DMS 273 treated with DMSO at 0.1 percent for 48 hours (cell line): ENCODE data around the gene MED27.

Experiments used
- DNase-seq: peaks from one replicate; lab custom pipeline; 2025; lab: John Stamatoyannopoulos, UW

Gene MED27

DNA sequence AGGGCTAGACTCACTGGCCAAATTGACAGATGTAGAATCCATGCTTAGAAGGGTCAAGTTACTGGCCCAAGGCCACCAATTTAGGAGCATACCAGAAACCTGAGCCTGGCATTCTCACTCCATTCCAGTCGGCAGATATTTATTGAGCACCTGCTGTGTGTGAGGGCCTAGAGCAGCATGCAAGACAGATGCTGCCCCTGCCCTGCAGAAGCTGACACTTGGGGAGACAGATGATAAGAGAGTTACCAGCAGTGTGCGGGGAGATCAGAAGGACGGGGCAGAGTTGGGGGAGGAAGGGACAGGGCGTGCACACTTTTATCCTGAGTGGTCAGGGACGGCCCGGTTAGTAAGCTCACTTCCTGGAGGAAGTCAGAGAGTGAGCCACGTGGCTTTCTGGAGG is 228.3 kb downstream of the MED27 start:
- peak; percentile 77 for DNase-seq

DNA sequence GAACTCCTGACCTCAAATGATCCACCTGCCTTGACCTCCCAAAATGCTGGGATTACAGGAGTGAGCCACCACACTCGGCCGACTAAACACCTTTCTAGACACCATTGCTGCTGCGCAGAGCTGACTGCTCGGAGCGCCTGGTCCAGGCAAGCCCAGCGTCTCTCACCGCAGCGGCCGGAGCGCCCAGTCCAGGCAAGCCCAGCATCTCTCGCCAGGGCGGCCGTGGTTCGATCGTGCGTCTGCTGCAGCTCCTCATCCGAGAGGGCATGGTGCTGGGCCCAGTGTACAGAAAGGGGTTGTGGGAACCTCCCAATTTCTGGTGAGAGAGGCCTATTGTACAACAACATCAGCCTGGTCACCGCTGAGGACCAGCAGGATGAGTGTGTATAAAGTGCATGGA is 230.3 kb downstream of the MED27 start:
- no peak for DNase-seq

- DNase-seq = no peak
Measured at GRCh38 chr9:131848570-131849160, 231.0 kb downstream of the MED27 start.

DNA sequence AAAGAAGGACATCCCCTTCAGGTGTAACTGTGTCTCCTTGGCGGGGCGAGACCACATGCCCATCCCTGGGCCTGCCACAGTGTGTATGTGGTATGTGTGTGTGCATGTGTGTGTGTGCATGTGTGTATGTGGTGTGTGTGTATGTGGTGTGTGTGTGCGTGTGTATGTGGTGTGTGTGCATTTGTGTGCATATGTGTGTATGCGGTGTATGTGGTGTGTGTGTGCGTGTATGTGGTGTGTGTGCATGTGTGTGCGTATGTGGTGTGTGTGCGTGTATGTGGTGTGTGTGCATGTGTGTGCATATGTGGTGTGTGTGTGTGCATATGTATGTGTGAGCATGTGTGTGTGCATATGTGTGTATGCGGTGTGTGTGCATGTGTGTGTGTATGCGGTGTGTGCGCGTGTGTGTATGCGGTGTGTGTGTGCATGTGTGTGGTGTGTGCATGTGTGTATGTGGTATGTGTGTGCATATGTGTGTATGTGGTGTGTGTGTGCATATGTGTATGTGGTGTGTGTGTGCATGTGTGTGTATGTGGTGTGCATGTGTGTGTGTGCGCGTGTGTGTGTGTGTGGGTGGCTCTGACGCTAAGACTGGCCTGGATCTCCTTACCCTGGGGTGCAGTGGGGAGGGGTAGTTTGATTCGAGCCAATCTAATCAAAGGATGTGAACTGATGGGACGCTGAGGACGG is 231.9 kb downstream of the MED27 start:
- no peak for DNase-seq

DNA sequence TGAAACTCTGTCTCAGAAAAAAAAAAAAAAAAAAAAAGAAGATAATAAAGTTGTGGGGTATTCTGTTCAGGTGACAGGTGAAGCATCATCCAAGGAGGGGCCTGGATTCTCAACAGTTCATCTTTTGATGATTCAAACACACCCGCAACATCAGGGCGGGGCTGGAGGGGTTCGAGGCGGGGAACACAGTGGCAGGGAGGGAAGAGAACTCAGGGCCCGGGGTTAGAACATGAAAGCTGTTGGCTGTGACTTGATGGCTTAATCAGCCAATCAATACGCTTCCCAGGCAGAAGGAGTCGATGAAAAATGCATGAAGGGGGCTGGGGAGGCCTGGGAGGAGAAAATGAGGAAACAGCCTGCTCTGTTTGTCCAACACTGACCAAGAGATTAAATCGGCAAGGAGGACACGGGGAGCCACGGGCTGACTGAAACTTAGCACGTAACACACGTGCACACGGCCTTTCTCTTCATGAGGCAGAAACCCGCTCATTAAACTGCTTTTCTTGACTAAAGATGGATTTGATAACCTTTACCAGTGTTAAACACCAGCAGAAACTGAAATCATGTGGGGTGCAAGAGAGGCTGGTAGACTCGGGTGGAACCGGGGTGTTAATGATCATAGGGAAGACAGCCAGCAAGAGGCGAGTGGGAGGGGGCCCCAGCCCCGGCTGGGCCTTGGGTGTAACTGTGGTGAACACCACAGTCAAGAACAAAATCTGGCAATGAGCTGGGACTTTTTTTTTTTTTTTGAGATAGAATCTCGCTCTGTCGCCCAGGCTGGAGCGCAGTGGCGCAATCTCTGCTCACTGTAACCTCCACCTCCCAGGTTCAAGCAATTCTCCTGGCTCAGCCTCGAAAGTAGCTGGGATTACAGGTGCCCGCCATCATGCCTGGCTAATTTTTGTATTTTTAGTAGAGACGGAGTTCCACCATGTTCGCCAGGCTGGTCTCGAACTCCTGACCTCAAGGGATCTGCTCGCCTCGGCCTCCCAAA is 234.1 kb downstream of the MED27 start:
- no peak for DNase-seq

- no peak for DNase-seq
Measured at GRCh38 chr9:131844745-131845118, 234.9 kb downstream of the MED27 start.

DNA sequence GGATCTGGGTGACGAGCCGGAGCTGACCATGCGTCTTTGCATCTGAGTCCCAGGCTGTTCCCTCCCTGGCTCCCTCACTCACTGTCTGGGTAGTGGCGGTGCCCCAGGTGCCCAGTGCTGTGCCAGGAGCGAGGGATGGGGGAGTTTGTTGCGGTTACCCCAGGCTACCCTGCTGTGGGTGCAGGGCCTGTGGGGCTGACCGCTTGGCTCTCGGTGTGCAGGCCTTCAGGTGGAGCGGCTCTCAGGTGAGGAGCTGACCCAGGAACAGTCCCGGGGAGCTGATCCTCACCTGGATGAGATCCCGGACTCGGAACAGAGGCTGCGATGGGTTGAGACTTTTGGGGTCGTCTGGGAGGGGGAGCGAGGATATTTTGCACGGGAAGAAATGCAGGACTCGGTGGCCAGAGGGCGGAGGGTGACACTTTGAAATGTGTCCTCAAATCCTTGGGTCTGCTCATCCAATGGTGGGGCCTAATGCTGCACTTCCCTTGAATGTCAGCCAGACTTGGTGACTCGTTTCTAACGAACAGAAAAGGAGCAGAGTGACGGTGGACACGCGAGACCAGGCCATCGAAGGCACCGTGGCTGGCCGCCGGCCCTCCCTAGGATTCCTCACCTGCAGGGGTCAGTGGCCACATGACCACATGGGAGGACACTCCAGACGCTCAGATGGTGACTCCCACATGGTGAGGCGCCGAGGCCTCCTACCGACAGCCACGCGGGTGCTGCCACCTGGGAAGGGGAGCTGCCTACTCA is 235.5 kb downstream of the MED27 start:
- no peak for DNase-seq

- DNase-seq = no peak
Measured at GRCh38 chr9:131841765-131842318, 237.8 kb downstream of the MED27 start.

DNA sequence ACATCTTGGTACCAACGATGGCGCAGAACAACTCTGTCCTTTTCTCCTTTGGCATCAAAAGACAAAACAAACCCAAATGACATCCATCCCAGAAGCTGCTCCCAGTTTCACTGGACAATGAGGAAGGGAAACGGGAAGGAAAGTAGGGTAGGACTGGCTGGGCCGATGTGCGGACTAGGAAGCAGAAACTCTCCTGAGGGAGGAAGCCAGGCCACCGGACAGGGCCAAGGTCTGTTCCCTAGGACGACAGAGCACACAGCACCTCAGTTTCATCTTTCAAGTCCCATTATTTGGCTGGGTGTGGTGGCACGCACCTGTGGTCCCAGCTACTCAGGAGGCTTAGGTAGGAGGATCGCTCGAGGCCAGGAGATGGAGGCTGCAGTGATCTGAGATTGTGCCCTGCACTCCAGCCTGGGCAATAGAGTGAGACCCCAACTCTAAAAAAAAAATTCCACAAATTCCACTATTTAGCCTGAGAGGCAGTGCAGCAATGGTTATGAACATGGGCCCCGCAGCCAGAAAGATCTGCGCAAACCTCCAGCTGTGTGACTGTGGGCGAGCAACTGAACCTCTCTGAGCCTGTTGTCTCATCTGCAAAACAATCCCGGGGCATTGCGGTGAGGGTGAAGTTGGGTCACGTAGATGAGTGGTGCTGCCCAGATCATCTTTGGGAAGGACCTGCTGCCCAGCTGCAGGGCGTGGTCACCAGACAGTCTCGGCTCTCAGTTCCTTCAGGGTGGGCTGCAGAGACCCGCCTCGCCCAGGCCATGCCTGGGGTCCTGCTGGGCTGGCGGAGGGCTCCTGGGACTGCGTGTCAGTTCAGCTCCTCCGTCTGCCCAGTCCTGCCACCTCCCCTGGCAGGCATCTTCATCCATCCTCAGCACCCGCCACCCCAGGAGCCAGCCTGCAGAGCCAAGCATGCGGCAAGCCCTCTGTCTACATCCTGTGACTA is 238.6 kb downstream of the MED27 start:
- DNase-seq = no peak

GRCh38 chr9:131840220-131840619 is 239.4 kb downstream of the MED27 start:
- DNase-seq = no peak

DNA sequence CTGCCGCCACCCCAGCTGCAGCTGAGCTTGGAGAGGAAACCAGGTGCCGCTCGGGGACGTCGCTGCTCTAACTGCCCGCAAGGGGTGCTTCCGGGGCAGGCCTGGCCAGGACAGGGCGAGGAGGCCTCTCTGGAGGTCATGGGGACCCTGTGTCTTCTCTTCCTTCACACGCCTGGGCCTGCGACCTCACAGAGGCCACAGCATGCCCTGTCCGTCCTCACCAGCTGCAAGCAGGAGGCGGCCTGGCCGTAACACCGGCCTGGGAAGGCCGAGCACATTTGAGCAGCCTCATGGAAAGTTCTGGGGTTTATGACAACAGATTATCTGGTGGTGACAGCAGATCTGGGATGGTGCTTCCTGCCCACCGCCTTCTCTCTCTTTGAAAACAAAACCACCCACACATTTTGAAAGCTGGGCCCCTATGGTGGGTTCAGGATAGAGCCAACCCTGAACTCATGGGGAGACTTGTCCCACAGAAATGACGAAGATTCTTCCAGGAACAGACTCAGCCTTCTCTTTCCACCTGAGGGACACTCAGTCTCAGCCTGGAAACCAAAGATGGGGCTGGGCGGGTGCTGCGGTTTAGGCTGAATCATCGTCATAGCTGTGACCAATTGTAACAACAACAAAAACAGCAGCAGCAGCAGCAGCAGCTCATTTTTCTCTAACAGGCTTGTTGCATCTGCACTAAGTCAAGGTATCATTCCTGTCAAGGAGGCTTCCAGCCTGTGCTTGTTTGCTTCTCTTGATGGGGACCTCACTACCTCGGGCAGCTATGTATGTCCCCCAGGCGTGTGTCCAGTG is 240.2 kb downstream of the MED27 start:
- no peak for DNase-seq

GRCh38 chr9:131838530-131839280 is 241.0 kb downstream of the MED27 start:
- DNase-seq = no peak

DNA sequence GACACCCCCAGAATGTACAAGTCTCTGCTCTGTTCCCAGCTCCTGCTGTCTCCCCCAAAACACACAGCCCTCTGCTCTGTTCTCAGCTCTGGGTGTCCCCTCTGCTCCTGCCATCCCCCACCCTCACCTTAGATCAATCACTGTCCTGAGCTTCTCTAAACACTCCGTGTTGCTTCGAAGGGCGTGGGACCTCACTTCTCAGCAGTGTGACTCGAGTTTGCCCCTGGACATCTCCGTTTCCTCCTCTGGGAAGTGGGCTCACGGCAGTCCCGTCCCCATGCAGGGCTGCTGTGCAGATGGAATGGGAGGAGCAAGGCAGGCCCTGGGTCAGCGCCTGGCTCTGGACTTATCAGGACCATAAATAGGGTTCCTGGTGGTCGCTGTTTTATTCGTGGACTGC is 241.8 kb downstream of the MED27 start:
- no peak for DNase-seq

DNA sequence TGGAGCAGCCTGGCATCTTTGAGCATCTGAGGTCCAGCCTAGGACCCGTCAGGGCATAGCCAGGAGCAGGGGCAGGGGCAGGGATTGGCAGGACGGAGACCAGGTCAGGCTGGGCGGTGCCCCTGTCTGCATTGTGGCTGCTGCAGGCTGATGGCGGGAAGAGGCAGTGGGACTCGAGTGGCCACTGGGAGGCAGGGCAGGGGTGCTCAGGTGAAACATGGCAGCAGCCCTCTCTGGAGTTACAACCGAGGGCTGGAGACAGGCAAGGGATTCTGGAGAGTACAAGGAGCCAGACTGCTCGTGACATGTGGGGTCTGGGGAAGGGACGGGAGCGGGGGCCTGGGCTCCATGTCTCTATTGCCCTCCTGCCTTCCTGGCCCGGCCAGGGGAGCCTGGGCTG is 242.4 kb downstream of the MED27 start:
- no peak for DNase-seq

- no peak for DNase-seq
Measured at GRCh38 chr9:131836607-131837315, 242.9 kb downstream of the MED27 start.

DNA sequence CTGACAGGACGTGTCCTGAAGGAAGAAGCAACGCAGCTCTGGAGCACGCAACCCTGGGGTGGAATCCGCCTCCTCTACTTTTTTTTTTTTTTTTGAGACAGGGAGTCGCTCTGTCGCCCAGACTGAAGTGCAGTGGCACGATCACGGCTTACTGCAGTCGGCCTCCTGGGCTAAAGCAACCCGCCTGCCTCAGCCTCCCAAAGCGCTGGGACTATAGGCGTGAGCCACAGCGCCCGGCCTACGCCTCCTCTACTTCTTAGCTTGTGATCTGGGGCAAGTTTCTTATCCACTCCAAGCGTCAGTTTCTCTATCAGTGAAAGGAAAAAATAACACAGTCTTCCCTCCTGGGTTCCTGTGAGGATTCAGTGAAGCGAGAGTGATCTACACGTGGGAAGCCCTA is 243.6 kb downstream of the MED27 start:
- no peak for DNase-seq

DNA sequence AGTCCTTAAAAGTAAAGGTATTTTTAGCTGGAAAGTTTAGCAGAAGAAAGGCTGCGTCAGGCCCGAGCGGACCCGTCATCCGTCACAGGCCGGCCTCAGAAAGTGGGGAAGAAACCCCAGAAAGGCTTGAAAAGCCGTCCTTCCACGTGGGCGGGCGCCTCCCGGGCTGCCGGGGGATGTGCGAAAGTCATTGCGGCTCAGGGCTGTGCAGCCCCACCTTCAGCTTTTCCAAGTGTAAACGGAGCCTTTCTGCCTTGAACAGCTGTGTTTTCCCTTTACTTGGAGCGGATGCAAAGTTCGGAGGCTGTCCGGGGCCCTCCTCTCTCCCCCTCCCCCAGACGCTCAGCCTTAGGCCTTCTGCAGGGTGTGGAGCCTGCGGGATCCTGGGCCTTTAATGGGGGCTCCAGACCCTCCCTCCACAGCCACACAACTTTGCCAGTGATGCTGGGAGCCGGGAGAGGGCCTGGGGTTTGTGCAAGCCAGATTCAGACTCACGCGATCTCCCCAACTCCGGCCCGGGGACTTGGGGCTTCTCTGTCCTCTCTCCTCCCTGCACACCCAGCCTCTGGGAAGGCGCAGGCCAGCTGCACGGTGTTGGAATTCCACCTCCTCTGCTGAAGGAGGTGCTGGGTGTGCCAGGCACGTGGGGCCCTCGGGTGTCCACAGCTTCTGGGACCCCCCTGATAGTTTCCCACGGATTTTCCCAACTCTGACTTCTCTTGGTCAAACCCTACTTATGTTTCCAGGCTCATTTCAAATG is 244.3 kb downstream of the MED27 start:
- DNase-seq = no peak

DNA sequence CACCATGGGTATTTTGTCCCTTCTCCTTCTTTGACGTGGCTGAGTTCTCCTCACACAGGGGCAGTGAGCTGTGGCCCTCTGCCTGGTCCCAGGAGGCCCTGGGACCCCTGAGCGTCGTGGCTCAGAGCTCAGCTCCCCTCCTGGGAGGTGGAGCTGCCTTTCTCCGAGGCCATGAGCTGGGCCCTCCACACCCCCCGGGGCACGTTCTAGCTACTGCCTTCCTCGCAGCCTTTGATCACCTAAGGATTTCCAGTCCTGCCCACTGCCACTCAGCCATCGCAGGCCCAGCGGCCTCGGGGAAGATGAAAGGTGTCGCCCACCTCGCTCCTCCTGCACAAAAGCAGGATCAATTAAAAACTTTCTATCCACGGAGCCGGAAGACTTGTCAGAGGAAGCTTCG is 244.9 kb downstream of the MED27 start:
- DNase-seq = no peak
